Gastroesophageal sphincter (tissue), 3 donors: ENCODE results near the gene PAPPA.

Experiments used
- POLR2A ChIP-seq, 2 donors: fragments of 450-650 bp; IDR thresholded peaks; one replicate each; pipeline ENCODE4 v1.6.1; 2017; ENCODE audit warnings: antibody characterized with exemption in 2 of 2, mild to moderate bottlenecking in 2 of 2, moderate library complexity in 1 of 2
- POLR2AphosphoS5 ChIP-seq: sonication (generic); formaldehyde crosslinking; IDR thresholded peaks from one replicate; pipeline ENCODE4 v1.6.1; 2017; ENCODE audit warnings: antibody characterized with exemption
- TF ChIP-seq, protein P1 (sequence below), 4 experiments: fragments of 200-600 bp in 2 of 4; fragments of 450-650 bp in 2 of 4; sonication (generic) in 1 of 4; IDR thresholded peaks; one replicate each; pipeline ENCODE4 v1.5.1; 2017 to 2019; ENCODE audit warnings: antibody characterized with exemption in 4 of 4, mild to moderate bottlenecking in 2 of 4, moderate library complexity in 2 of 4

- TF ChIP-seq POLR2A (IDR thresholded peaks at IDR 0.05), result no peak
- TF ChIP-seq, protein P1, sequence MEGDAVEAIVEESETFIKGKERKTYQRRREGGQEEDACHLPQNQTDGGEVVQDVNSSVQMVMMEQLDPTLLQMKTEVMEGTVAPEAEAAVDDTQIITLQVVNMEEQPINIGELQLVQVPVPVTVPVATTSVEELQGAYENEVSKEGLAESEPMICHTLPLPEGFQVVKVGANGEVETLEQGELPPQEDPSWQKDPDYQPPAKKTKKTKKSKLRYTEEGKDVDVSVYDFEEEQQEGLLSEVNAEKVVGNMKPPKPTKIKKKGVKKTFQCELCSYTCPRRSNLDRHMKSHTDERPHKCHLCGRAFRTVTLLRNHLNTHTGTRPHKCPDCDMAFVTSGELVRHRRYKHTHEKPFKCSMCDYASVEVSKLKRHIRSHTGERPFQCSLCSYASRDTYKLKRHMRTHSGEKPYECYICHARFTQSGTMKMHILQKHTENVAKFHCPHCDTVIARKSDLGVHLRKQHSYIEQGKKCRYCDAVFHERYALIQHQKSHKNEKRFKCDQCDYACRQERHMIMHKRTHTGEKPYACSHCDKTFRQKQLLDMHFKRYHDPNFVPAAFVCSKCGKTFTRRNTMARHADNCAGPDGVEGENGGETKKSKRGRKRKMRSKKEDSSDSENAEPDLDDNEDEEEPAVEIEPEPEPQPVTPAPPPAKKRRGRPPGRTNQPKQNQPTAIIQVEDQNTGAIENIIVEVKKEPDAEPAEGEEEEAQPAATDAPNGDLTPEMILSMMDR (IDR thresholded peaks at IDR 0.05), result no peak
- no peak for TF ChIP-seq POLR2AphosphoS5
These were observed 50.8 kb downstream of the PAPPA start for GRCh38 chr9:116204252-116204882.
